Stimulated activated CD8-positive, alpha-beta memory T cell treated with anti-CD3 and anti-CD28 coated beads, Interleukin-12 subunit alpha, Interleukin-12 subunit beta, amount 100 ng/mL, for 4 hours (primary cell): ENCODE measurements around the gene ZSWIM5.
"Not testable (repeated sequence)": the region's sequence is repeated elsewhere in the genome, so short reads cannot be mapped to it uniquely, and the experiment has no call there.

Experiments
- DNase-seq: peaks from one replicate; pipeline ENCODE4 v3.0.0-alpha.2; 2020; ENCODE audit warnings: low read depth

The ZSWIM5 gene

DNA sequence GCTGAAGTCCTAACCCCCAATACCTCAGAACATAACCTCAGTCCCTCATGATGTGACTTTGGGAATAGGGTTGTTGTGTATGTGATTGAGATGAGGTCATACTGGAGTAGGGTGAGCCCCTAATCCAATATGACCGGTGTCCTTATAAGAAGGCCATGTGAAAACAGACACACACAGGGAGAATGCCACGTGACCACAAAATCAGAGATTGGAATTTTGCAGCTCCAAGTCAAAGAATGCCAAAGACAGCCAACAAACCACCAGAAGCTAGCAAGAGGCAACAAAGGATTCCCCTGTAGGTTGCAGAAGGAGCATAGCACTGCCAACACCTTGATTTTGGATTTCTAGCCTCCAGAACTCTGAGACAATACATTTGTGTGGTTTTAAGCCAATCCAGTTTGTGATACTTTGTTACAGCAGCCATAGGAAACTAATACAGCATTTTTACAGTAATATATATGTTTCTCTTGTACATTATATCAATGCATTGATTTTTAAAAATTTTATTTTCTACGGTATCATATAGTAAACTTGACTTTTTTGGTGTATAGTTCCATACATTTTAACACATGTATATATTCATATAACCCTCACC, 5.4 kb downstream of the ZSWIM5 start:
- no peak for DNase-seq

GRCh38 chr1:45200435-45200834, 6.0 kb downstream of the ZSWIM5 start:
- DNase-seq = no peak

GRCh38 chr1:45198185-45198584, 8.2 kb downstream of the ZSWIM5 start:
- DNase-seq = no peak

DNA sequence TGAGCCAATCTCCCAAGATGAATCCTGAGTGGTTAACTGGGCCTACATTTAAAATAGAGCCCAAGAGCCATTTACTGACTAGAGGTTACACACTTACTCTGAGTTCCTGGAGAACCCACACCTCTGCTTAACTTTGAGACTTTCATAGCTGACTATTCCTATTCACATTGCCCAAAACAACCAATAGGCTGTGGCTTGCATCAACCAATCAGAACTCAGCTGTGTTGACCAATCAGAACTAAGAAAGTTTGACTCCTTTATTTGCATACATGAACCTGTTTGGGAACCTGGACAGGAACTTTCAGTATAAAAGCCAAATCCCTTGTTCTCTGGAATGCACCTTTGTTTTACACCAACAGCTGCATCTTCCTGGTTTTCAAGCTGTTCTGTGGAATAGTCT, 9.5 kb downstream of the ZSWIM5 start:
- DNase-seq = no peak

DNA sequence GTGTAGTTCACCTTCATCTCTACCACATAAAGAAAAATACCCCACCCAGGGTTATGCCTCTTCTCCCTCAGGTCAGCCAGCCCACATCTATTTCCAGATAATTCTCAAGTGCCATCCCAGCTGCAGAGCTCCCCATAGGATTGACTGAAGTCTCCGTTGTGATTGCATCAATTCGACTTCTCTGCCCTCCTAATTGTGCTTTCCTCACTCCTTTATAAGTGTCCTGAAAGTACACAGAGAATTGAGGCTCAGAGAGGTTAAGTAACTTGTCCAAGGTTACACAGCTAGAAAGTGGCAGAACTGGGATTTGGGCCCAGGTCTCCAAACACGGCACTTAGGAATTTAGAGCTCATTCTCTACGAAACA, 15.0 kb downstream of the ZSWIM5 start:
- DNase-seq = no peak

GRCh38 chr1:45187725-45188124, 18.7 kb downstream of the ZSWIM5 start:
- DNase-seq = no peak

DNA sequence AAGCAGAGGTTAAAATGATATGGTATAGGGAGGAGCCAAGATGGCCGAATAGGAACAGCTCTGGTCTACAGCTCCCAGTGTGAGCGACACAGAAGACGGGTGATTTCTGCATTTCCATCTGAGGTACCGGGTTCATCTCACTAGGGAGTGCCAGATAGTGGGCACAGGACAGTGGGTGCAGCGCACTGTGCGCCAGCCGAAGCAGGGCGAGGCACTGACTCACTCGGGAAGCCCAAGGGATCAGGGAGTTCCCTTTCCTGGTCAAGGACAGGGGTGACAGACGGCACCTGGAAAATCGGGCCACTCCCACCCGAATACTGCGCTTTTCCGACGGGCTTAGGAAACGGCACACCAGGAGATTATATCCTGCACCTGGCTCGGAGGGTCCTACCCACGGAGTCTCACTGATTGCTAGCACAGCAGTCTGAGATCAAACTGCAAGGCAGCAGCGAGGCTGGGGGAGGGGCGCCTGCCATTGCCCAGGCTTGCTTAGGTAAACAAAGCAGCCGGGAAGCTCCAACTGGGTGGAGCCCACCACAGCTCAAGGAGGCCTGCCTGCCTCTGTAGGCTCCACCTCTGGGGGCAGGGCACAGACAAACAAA, 26.4 kb downstream of the ZSWIM5 start:
- DNase-seq = not testable (repeated sequence)

- DNase-seq = no peak
These were observed 29.0 kb downstream of the ZSWIM5 start for GRCh38 chr1:45177452-45177851.

- no peak for DNase-seq
These were observed 33.6 kb downstream of the ZSWIM5 start for GRCh38 chr1:45172764-45173163.

GRCh38 chr1:45172005-45172404, 34.4 kb downstream of the ZSWIM5 start:
- no peak for DNase-seq

DNA sequence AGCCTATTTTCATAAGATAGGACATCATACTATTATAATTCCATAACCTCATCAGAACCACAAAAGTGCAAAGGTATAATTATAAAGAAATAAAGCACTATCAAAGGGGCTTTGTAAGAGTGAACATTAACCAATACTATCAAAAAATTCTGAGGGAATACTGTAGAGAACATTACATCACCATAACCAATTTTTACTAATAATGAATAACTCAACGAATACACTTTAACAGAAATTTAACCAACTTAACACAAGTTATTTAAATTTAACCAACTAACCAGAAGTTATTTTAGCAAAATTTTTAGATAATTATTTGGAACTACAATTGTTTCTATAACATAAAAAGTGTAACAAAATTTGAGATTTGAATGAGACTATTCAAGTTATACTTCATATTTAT, 34.8 kb downstream of the ZSWIM5 start:
- no peak for DNase-seq

GRCh38 chr1:45170151-45170742, 36.2 kb downstream of the ZSWIM5 start:
- no peak for DNase-seq

DNA sequence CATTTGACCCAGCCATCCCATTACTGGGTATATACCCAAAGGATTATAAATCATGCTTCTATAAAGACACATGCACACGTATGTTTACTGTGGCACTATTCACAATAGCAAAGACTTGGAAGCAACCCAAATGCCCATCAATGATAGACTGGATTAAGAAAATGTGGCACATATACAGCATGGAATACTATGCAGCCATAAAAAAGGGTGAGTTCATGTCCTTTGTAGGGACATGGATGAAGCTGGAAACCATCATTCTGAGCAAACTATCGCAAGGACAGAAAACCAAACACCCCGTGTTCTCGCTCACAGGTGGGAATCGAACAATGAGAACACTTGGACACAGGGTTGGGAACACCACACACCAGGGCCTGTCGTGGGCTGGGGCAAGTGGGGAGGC, 38.5 kb downstream of the ZSWIM5 start:
- DNase-seq = not testable (repeated sequence)

DNA sequence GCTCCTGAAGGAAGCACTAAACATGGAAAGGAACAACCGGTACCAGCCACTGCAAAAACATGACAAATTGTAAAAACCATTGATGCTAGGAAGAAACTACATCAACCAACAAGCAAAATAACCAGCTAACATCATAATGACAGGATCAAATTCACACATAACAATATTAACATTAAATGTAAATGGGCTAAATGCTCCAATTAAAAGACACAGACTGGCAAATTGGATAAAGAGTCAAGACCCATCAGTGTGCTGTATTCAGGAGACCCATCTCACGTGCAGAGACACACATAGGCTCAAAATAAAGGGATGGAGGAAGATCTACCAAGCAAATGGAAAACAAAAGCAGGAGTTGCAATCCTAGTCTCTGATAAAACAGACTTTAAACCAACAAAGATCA, 42.1 kb downstream of the ZSWIM5 start:
- DNase-seq = not testable (repeated sequence)

GRCh38 chr1:45163111-45163510, 43.3 kb downstream of the ZSWIM5 start:
- not testable (repeated sequence) for DNase-seq

DNA sequence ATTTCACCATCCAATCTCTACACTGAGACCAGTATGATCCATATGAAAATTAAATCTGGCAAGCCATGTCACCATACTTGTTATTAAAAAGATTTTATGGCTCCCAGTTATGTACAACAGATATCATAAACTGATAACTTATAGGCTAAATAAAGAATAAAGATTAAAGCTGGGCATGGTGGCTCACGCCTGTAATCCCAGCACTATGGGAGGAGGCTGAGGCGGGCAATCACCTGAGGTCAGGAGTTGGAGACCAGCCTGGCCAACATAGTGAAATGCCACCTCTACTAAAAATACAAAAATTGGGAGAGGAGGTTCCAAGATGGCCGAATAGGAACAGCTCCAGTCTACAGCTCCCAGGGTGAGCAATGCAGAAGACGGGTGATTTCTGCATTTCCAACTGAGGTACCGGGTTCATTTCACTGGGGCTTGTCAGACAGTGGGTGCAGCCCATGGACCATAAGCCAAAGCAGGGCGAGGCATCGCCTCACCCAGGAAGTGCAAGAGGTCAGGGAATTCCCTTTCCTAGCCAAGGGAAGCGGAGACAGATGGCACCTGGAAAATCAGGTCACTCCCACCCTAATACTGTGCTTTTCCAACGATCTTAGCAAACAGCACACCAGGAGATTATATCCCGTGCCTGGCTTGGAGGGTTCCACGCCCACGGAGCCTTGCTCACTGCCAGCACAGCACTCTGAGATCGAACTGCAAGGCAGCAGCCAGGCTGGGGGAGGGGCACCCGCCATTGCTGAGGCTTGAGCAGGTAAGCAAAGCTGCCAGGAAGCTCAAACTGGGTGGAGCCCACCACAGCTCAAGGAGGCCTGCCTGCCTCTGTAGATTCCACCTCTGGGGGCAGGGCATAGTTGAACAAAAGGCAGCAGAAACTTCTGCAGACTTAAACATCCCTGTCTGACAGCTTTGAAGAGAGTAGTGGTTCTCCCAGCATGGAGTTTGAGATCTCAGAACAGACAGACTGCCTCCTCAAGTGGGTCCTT, 44.1 kb downstream of the ZSWIM5 start:
- not testable (repeated sequence) for DNase-seq

GRCh38 chr1:45155957-45156356, 50.4 kb downstream of the ZSWIM5 start:
- no peak for DNase-seq

GRCh38 chr1:45155423-45155822, 51.0 kb downstream of the ZSWIM5 start:
- no peak for DNase-seq

DNA sequence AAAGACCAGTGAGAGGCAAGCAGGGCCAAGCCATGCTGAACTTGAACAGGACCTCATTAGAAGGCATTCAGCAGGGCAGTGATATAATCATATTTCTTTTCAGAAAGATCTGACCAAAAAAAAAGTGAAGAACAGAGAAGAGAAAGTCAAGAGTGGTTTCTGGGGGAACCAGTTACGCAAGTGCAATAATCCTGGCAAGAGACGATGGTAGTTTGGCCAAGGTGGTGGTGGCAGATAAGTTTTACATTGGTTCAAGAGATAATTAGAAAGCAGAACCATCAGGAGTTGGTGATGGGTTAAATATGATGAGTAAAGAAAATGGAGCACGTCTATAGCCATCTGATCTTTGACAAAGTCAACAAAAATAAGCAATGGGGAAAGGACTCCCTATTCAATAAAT, 54.3 kb downstream of the ZSWIM5 start:
- no peak for DNase-seq

DNA sequence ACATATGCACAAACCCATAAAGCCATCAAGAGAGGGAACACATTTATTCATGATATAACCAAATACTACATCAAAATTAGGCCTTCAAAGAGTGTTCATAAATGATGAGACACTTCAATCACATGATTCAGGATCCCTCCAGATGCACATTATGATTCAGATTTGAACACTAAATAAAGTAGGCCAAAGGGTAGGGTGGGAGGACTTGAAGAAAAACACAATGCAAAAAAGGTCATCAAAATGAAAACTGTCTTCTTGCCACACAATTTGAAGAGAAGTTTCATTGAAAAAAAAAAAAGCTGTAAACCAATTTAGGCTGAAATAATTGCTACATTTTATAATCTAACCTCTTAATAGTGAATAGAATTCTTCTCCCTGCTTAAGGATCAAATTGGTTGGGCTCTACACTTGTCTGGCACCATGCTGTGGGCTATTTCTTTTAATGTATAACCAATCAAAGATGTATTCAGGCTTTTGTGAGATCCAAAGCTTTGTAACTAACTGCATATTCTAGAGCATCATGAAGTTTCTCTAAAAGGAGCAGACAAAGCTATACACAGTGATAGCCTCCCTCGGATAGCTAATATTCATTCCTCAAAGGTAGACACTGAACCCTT, 58.1 kb downstream of the ZSWIM5 start:
- no peak for DNase-seq

GRCh38 chr1:45146833-45147232, 59.6 kb downstream of the ZSWIM5 start:
- DNase-seq = no peak
